ENCODE results near the gene IRF2BPL. TPM values are rescaled to one million over a fixed set of nuclear protein-coding genes. Genes with fewer than 3 reads are reported as not detected.

IRF2BPL gene
- total RNA-seq, 1 donor from 2014 or later = 51.9 TPM

DNA sequence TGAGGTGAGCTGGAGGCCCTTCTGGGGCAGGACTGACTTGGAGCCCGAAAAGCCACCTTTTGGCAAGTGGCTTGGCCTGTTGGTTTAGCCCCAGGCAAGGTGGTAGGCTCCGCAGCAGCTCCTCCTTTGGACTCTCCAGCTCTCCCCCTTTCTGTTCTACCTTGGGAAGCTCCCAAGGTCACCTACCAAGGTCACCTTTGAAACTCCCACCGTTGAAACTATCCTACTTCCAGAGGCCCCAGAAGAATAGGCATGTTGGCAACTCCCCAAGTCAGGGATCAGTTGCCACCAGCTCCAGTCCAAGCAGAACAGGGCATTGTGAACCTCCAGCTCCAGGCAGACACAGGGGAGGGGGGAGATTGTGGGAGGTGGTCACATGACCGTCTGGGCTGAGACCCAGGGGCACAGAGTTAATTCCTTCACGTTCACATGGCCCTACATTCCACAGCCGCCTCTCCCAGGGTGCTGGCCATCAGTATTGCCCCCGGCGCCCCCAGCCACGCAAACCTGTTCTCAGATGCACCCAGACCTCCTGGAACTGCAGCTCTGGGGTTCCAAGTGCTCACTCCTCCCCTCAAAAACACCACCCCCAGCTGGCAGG, 14.4 kb downstream of the IRF2BPL start:
- DNase-seq (ENCODE audit: low spot score) = no peak

DNA sequence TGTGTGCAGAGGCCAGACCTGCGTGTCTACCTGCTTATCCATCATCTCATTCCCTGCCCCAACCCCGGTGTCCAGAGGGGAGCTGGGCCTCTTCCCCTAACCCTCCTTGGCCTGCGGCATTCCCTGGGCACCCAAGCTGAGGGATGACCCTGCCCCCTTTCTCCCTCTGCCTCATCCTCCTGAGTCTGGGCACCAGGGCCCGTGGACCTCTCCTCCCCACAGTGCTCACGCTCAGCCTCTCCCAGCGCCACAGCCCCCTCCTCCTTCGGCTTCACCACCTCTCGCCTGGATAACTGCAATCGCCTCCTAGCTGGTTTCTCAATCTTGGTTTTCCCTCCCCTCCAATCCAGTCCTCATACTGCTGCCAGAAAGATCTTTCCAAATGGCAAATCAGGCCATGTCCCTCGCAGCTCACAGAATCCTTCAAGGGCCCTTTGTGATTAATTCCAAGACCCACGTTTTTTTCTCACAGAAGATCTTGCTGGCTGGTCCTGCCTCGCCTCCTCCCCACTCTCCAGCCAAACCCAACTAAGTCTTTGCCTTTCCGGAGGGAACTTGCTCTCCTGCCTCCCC, 16.2 kb downstream of the IRF2BPL start:
- no peak for DNase-seq (ENCODE audit: low spot score)

- DNase-seq (ENCODE audit: low spot score) = no peak
Observed at GRCh38 chr14:77011245-77011644, 17.3 kb downstream of the IRF2BPL start.

- no peak for DNase-seq (ENCODE audit: low spot score)
Observed at GRCh38 chr14:77009014-77009413, 19.5 kb downstream of the IRF2BPL start.

- DNase-seq (ENCODE audit: low spot score) = no peak
Observed at GRCh38 chr14:77008541-77008940, 20.0 kb downstream of the IRF2BPL start.

DNA sequence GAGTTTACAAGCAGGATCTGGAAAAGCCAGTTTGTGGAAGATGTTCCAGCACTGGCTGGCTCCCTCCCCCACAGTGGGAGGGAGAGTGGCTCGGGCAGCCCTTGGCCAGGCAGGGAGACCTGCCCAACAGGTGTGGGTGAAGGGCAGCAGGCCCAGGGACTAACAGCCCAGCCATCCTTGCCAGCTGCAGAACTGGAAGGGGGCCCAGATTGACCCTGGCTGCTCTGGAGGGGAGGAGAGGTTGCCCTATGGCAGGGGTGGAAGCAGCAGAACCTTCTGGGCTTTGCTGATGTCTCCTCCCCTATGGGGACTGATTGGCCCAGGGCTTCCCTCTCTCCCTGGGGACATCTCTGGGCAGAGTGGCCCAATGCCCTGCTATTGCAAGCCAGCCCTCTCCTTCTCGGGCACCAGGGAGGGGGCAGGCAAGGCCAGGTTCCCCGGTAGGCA, 20.5 kb downstream of the IRF2BPL start:
- no peak for DNase-seq (ENCODE audit: low spot score)

- DNase-seq (ENCODE audit: low spot score) = no peak
Observed at GRCh38 chr14:77007183-77007974, 21.1 kb downstream of the IRF2BPL start.

DNA sequence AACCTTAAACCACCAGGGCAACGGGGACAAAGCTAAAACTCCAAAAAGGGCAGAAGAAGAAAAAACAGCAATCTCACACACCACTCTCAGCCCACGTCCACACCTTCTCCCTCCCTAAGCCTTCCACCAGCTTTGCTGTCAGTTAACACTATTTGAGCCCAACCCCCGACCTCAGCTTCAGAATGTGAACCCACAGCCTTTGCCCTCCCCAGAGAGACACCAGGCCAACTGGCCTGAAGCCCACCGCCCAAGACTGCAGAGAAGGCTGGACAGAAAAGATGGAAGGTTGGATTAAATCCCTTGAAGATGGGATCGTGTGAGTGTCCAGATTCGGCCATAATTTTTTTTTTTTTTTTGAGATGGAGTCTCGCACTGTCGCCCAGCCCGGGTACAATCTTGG, 22.4 kb downstream of the IRF2BPL start:
- DNase-seq (ENCODE audit: low spot score) = no peak

- no peak for DNase-seq (ENCODE audit: low spot score)
Observed at GRCh38 chr14:77005559-77005958, 22.9 kb downstream of the IRF2BPL start.

DNA sequence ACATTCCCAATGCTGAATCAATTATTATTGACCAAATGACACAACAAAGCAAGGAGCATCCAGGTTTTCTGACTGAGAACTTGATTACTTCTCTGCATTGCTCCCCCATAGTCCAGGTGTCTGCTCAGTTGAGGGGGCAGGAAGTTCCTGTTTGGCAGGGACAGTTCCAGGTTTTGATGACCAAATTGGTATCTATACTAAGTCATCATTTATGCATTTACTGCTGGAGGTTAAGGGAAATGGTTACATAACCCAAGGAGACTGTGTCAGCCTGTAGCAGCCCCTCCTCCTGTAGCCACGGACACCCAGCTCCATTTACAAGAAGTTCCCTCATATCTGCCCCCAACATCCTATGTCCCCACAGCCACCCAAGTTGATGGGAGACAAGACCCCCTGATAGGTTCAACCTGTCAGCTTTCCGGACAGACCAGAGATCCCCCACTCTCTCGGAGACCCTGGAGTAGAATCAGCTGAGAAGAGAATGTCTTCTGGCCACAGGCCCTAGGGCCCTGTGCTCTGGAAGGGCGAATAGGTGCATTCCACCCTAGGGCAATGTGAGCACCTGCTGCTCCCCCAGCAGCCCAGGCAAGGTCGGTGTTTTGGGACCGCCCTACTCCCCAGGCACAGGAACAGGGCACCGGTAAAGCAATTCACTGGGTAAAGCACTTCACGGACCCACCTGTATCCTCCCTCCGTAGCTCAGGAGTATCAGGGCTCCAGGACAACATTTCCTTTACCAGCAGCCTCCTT, 23.6 kb downstream of the IRF2BPL start:
- no peak for DNase-seq (ENCODE audit: low spot score)

DNA sequence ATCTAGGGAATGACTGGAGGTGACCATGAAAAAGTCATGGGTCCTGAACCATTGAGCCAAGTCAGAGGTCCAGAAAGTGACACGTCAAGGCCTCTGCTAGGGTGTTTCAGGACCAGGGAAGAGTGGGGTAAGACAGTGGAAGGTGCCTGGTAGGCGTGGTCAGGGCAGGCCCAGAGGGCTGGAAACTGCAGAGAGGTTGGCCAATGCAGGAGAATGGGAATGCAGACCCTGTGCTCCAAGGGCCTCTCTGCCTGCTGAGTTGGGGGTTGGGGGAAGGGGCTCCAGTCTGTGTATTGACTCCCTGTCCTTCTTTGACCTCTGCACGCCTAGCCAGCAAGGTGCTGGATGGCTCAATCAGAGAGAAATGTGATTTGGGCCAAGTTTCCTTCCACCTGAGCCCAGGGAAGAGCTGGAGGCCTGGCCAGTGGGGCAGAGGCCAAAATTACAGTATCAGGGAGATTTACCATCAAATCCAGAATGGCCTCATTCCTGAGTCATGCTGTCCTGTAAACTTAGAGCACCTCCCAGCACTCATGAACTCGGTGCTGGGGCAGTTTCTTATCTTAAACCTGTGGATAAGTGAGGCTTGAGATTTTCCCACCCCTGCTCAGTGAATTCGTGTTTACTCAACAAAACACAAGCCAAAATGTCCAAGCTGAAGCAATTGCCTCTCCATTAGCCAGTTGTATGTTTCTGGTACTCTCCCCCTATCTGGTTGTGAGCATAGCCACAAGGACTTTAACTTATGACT, 24.4 kb downstream of the IRF2BPL start:
- no peak for DNase-seq (ENCODE audit: low spot score)

DNA sequence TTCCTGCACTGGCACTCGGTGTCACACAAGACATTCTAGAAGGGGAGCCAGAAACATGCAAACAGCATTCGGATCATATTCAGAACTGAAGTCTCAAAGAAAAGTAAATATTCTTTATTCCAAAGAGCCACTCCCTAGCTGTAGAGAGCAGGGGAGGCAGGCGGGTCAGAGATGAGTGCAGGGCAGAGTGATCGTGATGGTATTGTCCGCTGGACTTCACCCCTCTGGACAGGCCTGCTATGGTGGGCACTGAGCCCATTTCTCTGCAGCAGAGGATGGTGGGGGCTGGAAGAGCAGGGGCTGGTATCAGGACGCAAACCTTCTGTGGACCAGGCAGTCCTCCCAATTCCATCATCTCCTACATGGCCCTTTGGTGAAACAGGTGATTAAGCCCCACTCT, 25.6 kb downstream of the IRF2BPL start:
- no peak for DNase-seq (ENCODE audit: low spot score)

GRCh38 chr14:77002335-77002734, 26.2 kb downstream of the IRF2BPL start:
- no peak for DNase-seq (ENCODE audit: low spot score)

- no peak for DNase-seq (ENCODE audit: low spot score)
Observed at GRCh38 chr14:77000340-77001270, 27.9 kb downstream of the IRF2BPL start.

GRCh38 chr14:76998910-76999309, 29.6 kb downstream of the IRF2BPL start:
- no peak for DNase-seq (ENCODE audit: low spot score)

- no peak for DNase-seq (ENCODE audit: low spot score)
Observed at GRCh38 chr14:76997257-76997970, 31.1 kb downstream of the IRF2BPL start.

- DNase-seq (ENCODE audit: low spot score) = no peak
Observed at GRCh38 chr14:76996563-76997146, 31.9 kb downstream of the IRF2BPL start.

DNA sequence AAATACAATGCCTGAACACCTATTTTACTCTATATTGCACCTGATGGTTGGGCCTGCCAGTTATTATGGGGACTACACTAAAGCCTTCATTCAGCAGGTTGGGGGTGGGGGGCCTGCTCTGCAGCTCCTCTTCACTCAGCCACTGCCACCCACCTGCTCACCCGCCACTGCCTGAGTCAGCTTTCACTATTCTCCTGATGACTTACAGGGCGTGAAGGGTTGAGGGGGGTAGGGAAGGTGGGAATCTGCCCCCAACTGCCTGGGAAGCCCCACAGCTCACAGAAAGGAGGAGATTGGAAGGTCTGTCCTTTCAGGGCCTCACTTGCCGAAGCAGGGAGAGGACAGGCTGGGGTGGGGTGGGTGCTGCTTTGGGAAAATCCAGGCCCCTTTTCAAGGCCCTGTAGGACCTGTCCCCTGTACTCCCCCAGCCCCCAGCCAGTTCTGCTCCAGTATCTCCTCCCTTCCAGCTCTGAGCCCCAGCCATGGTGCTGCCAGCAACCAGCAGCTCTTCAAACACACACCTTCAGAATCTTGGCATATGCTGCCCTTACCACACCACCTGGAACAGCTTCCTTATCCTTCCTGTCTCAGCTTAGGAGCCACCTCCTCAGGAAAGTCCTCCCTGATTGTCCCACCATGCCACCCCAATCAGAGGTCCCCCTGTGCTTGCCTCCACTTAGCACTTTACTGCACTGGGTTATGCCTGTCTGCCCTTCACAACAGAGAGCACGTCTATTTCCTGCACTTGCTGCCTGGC, 33.1 kb downstream of the IRF2BPL start:
- DNase-seq (ENCODE audit: low spot score) = no peak
